Measurements from ENCODE around the gene RAPGEF4.
A peak's percentile ranks its signal among the peaks of the same experiment; 100 is the strongest.

The RAPGEF4 gene

DNA sequence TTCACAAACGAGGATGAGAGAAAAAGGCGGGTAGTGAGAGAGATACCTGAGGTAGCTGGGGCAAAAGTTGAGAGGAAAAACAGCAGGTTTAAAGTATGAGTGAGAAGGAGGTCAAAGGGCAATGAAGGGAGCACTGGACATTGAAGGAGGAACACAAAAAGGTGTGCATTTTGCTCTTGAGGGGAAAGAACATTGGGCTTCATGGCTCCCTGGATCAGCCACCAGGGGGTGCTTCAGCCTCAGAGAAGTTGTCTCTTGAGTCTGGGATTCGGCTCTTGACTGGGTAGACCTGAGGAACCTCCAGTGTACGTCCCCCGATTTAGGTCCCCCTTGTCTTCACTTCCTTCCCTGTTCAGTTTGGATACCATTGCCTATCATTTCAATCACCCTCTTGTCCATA is 128.5 kb downstream of the RAPGEF4 start:
- DNase-seq = peak; percentile 66

DNA sequence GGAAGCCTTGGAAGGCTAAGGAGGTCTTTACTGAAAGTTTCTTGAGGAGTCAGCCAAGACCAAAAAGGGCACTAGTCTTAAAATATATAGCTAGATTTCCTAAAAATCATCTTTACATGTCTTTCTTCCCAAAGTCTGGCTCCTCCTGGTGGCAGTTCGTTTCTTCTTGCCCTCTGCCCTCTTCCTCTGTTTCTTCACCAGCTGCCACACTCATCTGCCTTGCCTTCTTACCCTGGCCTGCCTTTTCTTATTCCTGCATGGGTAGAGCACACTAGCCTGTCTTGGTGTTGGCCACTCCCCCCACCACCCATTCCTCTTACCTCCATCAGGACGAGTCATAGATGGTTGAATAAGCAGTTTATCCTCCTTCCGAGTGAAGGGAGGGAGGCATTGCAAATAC is 129.8 kb downstream of the RAPGEF4 start:
- no peak for DNase-seq

DNA sequence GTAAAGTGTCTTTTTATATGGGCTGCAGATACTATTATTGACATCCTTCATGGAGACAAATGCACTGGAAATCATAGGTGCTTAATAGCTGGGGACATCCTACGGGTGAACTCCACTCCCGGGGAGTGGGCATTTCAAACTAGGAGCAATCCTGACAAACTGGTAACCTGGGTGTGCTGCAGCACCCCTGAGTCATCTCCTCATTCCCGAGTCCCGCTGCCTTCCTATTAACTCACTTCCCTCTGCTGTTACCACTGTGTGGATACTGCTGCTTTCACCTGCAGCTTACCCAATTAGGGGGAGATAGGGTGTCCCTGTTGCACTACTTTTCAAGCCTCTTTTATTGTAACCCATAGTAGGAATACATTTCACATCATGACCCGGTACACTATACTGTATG is 134.2 kb downstream of the RAPGEF4 start:
- no peak for DNase-seq

DNA sequence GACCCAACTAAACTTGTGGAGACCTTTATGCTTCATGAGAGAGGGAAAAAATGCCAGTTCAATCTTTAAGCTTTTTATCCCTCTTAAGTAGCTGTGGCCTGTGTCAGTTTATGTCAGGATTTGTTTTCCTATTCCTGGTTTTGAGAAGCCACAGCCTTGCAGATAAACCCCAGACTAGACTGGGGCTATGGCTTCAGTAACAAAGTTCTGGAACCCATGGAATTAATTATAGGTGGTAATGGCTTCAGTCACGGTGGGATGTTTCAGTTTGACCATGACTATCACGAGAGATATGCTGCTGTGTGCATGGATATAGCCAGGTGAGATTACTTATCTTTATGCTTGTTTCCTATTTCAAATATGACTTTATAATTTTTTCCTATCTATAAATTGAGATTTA is 134.8 kb downstream of the RAPGEF4 start:
- no peak for DNase-seq

DNA sequence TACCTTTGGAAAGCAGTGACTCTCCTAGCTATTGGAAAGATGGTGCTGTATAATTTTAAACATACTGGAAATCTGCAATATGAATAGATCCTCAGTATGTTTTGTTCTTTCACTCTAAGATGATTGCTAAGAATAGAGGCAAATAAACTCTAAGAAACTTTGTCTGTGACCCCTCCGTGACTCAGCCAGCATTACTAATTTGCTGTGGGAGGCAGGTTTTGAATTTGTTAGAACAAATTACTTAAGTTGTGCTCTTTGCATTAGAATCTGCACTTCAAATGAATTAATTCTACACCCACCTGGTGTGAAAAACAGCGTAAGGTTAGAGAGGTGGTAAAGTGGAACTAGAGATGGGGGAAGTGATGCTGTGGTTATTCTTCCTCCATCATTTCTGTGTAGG is 142.2 kb downstream of the RAPGEF4 start:
- DNase-seq = no peak

DNA sequence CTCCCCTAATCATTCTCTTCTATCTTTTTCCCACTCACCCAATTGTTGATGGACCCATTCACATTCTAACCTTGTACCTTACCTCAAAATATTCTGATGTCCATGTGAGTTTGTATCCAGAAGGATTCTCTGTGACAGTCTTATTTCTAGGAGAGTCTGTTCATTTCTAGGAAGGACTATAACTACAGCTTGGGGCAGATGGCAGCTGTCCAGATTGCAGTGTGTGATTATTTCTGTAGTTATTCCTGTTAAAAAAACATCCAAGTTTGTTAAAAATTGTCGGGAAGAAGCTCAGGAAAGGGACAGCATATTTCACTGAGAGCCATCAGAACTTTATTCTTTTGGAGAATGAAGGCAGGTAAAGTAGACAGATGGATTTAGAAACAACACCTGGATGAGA is 142.6 kb downstream of the RAPGEF4 start:
- no peak for DNase-seq

DNA sequence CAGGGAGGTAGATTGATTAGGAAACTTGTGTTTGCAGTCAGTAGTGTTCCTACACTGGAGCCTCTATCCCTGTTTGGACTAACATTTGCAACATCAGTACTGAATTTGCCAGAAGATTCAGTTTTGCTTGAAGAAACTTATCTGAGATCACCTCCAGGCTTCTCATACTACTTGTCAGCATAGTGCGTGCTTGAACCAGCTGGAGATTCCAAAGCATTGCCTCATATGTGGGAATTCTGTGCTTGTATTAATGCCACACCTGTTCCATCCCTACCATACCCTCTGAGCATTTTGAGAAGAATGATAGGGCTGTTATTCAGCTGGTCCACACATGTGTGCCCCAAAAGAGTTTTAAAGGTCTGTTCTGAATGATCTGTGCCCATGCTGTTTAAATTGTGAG is 148.7 kb downstream of the RAPGEF4 start:
- DNase-seq = no peak

DNA sequence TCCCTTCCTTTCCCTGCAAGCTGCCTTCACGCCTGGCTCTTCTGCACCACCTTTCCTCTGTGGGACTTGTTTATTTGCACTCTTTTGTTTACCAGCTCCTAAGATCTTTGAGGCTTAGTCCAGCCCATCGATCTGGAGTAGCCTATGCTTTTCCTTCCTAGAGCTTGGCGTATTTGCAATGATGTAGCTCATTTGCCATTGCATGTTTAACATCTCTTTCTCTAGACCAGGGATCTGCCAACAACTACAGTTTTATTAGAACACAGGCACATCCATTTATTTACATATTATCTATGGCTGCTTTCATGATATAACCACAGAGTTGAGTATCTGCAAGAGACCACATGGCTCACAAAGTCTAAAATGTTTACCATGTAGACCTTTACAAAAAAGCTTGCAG is 150.4 kb downstream of the RAPGEF4 start:
- DNase-seq = no peak

DNA sequence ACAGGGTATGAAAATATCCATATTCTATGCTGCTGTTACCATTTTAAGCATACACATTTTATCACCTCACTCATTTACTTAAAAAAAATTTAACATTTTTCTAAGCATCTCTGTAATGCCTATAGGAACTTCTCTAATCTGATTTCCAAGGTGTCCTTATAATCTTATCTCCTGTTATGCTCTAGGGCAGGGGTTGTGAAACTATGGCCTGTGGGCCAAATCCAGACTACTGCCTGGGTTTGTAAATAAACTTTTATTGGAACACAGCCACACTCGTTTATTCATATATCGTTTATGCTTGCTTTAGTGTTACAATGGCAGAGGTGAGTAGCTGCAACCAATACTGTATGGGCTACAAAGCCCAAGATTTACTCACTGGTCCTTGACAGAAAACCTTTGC is 151.6 kb downstream of the RAPGEF4 start:
- no peak for DNase-seq

DNA sequence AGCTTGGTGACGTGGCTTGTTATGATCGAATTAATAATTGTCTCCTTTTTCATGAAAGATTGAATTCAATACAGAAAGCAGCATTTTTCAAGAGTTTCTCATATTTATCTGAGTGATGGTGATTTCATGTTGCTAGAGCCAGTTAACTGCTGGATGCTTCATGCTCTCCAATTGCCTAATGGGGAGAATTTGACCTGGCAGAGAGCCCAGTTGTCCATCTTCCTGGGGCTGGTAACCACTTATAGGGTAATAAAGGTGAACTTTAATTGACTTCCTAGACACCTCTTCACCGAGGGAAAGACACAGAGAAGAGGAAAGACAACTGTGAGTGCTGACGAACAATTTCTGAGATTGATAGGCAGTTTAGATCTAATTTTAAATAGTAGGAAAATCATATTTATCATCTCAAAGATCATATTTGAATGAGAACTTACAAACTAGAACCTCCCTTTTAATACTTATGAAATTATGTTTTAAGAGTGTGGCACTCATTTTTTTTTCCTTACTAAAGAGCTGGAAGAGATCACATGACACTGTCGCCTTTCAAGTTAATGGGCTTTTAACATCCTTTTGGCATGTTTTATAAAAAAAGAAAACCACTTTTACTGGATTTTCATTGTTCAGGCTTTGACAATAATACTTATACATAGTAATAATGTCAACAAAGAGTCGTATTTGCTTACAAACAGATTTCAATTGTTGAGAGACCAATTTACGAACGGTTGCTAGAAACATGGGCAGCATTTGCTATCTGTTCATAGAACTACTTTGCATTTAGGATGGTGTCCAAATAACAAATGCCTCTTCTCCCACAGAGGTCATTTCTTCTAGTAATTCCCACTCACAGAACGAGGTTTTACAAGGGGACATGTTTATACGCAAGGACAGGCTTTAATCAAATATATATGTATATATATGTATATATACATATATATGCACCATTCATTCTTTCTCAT is 153.3 kb downstream of the RAPGEF4 start:
- no peak for DNase-seq

DNA sequence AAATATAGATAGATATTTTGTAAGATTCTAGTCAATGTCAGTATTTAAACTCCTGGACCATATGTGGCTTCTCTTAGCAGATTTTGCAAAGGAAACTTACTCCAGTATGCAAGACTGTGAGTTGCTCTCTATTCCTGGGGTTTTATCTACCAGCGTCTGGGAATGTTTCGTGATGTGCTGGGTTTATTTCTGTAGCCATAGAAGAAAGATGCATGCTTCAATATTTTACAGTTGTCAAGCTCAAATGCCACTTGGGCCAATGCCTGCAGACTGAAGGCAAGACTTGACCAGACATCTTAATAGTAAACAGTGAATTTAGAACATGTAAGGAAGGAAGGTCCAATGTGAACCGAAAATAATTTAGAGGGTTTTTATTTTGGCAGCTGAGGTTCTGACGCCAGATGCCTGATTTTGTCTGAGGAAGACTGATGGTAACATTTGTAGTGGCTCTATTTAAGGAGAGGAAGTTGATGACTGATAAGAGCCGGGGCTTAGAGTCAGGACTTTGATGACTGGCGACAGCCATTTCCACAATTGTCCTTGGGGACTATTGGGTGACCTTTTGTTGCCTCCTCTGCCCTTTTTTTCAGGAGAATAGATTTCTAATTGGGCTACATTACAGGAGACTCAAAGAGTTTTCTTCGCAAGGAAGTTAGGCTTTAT is 154.3 kb downstream of the RAPGEF4 start:
- DNase-seq = no peak

DNA sequence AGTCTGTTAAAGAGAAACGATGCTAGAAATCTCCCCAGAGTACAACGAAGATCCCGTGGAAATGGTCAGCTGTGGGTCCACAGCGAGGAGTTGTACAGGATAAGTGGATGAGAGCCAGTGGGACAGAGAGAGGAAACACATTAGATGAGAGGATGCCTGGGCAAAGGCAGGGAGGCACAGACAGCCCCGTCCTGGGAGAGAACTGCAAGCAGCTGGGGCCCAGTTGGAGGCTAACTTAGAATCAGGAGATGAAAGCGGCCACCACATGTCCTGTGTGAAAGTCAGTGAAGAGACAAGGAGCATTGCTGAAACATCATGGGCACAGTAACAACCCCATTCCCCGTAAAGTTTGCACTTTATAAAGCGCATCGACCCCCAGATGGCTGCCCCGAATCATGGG is 157.5 kb downstream of the RAPGEF4 start:
- no peak for DNase-seq

DNA sequence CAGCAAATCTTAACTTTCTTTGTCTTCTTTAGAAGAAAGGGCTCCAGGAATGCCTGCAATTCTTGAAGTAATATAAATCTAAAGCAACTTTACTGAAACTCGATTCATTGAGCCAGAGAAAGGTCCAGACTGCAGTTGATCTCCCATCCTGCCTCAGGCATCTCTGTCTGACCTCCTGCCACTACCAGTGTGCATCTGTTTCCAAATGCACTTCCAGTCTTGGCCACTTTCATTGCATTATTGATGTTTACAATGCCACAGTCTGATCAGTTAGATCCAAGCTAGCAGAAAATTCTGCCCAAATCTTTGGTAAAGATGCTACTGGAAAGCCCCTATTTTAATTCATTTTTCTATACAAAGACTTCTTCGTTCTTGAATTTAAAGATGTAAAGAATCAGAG is 158.0 kb downstream of the RAPGEF4 start:
- no peak for DNase-seq

DNA sequence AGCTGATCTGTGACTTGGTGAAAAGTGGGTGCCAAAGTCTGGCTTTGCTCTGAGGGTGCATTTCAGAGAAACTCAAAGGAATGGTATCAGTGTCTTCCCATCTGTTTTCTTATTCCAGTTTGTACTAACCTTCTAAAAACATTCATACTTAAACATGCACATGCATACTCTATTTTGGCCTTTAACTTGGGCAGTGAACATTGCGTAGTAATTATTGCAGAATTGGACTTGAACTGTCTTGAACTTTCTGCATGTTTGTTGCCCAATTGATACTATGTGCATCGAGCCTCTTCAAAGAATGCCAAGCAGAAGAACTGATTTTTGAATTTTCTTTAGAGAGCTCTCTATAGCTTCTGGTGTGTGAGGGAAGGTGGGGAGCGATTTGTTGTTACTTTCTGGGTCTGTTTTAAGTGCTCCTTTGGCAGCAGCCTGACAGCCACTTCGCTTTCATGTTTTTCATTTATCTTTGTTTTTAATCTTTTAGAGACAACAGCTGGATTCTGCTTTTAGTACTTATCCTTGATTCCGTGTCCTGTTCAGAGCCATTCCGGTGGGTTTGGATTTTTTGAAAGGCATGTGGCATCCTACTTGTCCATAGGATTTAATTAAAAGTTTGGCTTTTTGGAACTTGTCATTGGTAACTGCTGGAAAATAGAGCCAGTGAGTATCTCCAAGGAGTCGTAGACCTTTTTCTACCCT is 159.2 kb downstream of the RAPGEF4 start:
- no peak for DNase-seq

DNA sequence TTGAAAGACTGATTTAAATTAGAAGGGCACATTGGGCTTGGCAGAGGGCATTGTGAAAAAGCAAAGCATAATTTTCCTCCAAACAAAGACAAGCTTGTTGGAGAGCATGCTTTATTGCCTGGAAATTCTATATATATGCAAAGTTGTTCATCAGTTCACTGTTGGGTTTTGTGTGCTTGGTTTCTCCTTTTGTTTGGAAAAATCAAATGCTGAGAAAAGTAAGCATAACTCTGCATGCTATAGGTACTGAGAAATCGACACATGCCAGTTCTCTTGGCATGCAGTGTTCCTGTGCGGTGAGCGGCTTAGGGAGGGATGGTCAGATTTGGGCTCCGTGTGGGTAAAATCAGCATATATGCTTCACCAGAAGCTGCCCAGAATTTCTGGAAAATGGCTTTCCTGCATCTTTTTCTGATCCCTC is 161.0 kb downstream of the RAPGEF4 start:
- DNase-seq = no peak

DNA sequence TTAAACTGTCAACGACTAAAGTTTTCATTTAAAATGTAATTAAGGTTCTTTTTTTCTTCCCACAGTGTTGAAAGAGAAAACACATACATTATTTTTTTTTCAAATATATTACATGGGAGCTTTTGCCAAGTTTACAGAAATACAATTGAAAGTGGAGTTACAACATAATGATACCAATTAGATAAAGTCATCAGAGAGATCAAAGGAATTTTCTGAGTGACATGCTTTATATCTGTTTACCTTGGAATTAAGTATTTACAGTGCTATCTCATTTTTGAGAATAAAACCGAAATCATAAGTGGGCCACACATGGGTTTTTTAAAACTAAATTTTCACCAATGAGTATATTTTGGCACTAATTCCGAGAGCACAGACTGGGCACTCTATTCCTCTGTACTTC is 165.2 kb downstream of the RAPGEF4 start:
- no peak for DNase-seq

DNA sequence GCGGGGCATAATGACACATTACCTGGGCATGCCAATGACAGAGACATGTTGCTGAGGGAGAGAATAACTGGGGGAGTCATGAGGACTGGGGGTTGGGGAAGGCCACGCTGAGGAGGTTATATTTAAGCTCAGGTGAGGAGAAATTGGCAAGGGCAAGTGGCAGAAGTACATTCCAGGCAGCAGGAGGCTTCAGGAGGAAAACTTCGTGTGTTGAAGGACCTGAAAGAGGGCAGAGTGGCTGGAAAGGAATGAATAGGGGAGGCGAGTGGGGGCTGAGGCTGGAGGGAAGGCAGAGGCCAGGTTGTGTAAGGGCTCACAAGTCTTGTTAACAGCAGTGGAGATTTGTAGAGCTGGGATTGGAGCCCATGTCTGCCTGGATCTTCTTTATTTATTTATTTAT is 166.3 kb downstream of the RAPGEF4 start:
- no peak for DNase-seq

DNA sequence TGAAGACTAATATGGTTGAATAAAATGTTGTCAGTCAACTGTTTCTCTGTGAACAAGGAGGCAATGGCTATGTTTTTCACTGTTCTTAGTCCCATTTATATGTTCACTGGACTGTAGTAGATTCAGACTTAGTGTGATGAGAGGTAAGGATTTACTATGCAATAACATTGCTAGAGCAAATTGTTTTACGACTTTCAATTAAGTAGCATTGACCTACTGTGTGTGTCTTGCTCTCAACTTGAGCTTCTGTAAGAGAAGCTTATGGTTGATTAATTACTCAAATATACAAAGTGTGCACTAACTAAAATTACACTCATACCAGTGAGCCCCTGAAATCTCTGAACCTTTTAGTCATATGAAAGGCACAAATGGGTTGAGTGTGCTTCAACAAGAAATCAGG is 168.6 kb downstream of the RAPGEF4 start:
- no peak for DNase-seq

DNA sequence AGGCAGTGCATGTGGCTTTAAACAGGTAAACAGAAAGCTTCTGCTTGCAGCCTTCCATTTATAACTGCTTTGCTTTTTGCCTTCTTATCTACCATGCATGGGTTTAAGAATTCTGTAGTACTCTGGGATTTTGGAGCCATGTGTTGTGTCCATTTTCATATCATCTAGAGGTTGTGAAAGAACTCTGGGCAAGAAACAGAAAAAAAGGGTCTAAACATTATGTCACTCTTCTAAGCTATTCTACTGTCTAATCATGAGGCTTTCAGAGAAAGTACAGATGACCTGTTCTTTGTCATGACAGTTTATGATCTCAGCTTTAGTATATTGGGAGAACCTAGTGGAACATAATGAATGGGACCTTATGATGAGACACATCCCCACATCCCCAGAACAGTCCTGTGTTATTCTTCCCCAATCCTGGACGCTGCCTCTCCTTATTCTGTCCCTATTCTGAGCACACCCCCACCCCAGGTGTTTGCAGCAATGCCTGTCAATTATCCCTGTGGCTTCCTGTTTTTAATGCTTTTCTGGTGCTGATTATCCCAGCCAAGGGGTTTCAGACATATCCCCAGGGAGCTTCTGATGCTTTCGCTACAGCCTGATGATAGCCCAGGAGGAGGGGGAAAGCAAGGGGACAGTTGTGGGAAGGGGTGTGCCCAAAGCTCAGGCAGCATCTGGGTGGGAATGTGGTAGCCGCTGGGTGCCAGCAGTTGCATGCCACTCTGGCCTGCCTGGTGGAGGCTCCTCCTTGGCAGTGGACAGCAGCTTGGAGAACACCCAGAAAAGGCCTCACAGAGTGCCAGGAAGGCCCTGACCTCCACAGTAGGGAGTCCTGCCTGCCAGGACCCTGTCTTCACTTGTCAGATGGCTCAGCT is 170.5 kb downstream of the RAPGEF4 start:
- DNase-seq = no peak

DNA sequence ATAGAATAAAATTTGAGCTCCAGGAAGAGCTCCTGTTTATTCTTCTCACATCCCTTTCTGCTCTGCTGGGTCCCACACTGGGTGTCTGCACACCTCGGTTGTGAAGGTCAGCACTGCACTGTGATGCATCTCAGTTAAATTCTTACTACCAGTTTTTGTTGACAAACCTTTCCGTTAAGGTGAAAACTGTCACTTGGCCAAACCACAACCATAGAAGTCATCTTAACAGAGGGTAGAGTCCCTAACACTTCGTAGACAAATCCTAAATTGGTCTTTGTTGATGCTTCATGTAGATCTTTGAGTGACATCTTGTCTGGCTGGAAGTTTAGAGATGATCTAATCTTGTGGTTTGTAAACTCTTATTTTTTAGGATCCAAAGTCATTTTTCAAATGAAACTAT is 172.6 kb downstream of the RAPGEF4 start:
- no peak for DNase-seq

DNA sequence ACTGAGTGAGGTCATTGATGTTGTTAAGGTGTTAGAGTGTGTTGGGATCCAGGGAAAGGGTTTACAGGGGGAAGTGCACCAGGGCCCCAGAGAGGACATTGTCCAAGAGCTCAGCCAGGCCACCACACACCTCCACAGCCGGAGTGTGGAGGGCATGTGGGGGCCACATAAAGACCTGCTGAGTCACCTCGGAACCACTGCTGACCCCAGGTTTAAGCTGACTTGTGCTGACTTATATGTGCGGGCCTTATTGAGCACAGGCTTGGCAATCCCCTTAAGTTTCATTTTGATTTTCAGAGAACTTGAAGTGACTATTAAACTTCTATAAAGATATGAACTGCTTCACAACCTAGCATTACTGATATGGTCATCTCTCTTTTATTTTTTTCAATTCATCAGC is 173.8 kb downstream of the RAPGEF4 start:
- no peak for DNase-seq

DNA sequence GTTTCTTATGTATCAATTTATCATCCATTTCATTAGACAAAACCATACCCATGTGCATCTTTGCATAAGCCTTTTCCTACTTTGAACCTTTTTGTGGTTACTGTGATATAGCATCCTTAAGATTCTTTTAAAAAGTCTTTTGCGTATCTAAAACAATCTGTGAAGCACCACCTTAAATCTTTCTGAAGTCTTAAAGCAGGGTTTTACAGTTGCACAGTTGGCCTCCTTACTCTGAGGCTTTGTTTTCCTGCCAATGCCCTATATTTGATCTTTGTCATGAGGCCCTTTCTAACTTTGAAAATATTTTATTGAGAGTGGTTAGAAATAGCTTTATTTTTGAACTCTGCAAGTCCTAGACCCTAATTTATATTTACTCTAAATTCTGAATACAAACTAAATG is 176.6 kb downstream of the RAPGEF4 start:
- DNase-seq = no peak
